OCI-LY1 (cell line): ENCODE results near the gene CLEC9A.

Experiments
- H2AFZ ChIP-seq: fragments of 200-600 bp; sonication (generic), shearing (Covaris generic); 2 replicates; pipeline ENCODE4 v1.6.0; 2014; ENCODE audit warnings: antibody characterized with exemption, mild to moderate bottlenecking, low read length
- H3F3A ChIP-seq: fragments of 200-600 bp; sonication (generic), shearing (Covaris generic); 2 replicates; pipeline ENCODE4 v1.6.0; 2014; ENCODE audit warnings: mild to moderate bottlenecking, antibody characterized with exemption, low read length, moderate library complexity; ENCODE audit not compliant: insufficient read depth
- H3K27ac ChIP-seq: fragments of 200-600 bp; sonication (generic); 2 replicates; pipeline ENCODE4 v1.5.1; 2014; ENCODE audit warnings: low read length, mixed run types, mild to moderate bottlenecking, low read depth; ENCODE audit not compliant: poor library complexity, severe bottlenecking
- H3K27me3 ChIP-seq: fragments of 200-600 bp; sonication (generic); 2 replicates; pipeline ENCODE4 v1.6.0; 2014; ENCODE audit warnings: antibody characterized with exemption, mild to moderate bottlenecking, low read length, moderate library complexity; ENCODE audit not compliant: insufficient read depth
- H3K36me3 ChIP-seq: fragments of 200-600 bp; sonication (generic); 2 replicates; pipeline ENCODE4 v1.6.1; 2014; ENCODE audit warnings: mild to moderate bottlenecking, antibody characterized with exemption, low read length, moderate library complexity, mixed read lengths; ENCODE audit not compliant: insufficient read depth
- H3K4me1 ChIP-seq: fragments of 200-600 bp; sonication (generic); 2 replicates; pipeline ENCODE4 v1.5.1; 2014; ENCODE audit warnings: mild to moderate bottlenecking, low read length, moderate library complexity; ENCODE audit not compliant: insufficient read depth, severe bottlenecking
- H3K4me2 ChIP-seq: fragments of 200-600 bp; sonication (generic), shearing (Covaris generic); 2 replicates; pipeline ENCODE4 v1.6.1; 2014; ENCODE audit warnings: low read length
- H3K4me3 ChIP-seq: fragments of 200-600 bp; sonication (generic); 2 replicates; pipeline ENCODE4 v1.5.1; 2014; ENCODE audit warnings: low read length, low read depth, mild to moderate bottlenecking, mixed read lengths; ENCODE audit not compliant: poor library complexity, severe bottlenecking
- H3K79me2 ChIP-seq: fragments of 200-600 bp; shearing (Covaris generic); 2 replicates; pipeline ENCODE4 v1.6.1; 2016; ENCODE audit warnings: mixed run types, low read length, mixed read lengths; ENCODE audit not compliant: insufficient read depth
- H3K9ac ChIP-seq: fragments of 200-600 bp; sonication (generic), shearing (Covaris generic); 2 replicates; pipeline ENCODE4 v1.6.1; 2014; ENCODE audit warnings: mild to moderate bottlenecking, low read length, mixed read lengths
- H3K9me2 ChIP-seq: fragments of 200-600 bp; sonication (generic), shearing (Covaris generic); 2 replicates; pipeline ENCODE4 v1.6.1; 2014; ENCODE audit warnings: low read depth, mild to moderate bottlenecking, low read length, mixed read lengths
- H3K9me3 ChIP-seq: fragments of 200-600 bp; shearing (Covaris generic); 2 replicates; pipeline ENCODE4 v1.6.1; 2014; ENCODE audit warnings: low read length, mixed read lengths
- H4K20me1 ChIP-seq: fragments of 200-600 bp; sonication (generic), shearing (Covaris generic); 2 replicates; pipeline ENCODE4 v1.6.0; 2016; ENCODE audit warnings: mild to moderate bottlenecking, low read length; ENCODE audit not compliant: insufficient read depth
- EZH2 ChIP-seq: fragments of 200-600 bp; sonication (generic), shearing (Covaris generic); IDR thresholded peaks from 2 replicates; pipeline ENCODE4 v1.8.0; 2017; ENCODE audit warnings: borderline replicate concordance, mixed run types, mild to moderate bottlenecking, antibody characterized with exemption, low read length, moderate library complexity, mixed read lengths
- TF ChIP-seq, protein P1 (sequence below): fragments of 200-600 bp; sonication (generic), shearing (Covaris generic); IDR thresholded peaks from 2 replicates; pipeline ENCODE4 v1.5.1; 2017; ENCODE audit warnings: mild to moderate bottlenecking, antibody characterized with exemption, low read length, moderate library complexity, mixed read lengths

Gene CLEC9A

DNA sequence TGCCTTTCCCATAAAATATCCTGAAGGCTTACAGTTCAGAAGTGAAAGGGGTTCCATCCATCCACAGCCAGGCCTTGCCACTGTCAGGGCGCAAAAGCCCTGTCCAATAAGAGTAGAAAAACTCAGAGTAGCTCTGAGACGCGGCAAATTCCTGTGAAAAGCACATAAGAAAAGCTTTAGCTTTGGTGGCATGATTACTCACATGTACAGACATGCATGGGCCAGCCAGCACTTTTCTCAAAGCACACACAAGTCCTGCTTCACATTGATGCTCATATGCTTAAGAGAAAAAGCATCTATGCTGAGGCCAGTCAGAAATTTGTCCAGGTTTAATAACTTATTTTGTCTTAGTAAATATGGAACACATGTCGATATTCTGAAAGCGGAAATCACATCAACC, 42.8 kb downstream of the CLEC9A start:
- Histone ChIP-seq H3F3A (no peaks in the 10 kb centered on the region), H3K79me2 (no peaks in the 10 kb centered on the region), H3K27me3 (no peaks in the 10 kb centered on the region), H3K9me3 (no peaks in the 10 kb centered on the region), H3K4me3 (no peak overlapping the region), H4K20me1 (no peaks in the 10 kb centered on the region), H3K36me3 (no peaks in the 10 kb centered on the region), H3K9me2 (no peaks in the 10 kb centered on the region), H3K4me2 (no peak overlapping the region), H3K9ac (no peak overlapping the region), H3K4me1 (no peaks in the 10 kb centered on the region), H3K27ac (no peak overlapping the region), H2AFZ (no peak overlapping the region)
- no peak for TF ChIP-seq EZH2

DNA sequence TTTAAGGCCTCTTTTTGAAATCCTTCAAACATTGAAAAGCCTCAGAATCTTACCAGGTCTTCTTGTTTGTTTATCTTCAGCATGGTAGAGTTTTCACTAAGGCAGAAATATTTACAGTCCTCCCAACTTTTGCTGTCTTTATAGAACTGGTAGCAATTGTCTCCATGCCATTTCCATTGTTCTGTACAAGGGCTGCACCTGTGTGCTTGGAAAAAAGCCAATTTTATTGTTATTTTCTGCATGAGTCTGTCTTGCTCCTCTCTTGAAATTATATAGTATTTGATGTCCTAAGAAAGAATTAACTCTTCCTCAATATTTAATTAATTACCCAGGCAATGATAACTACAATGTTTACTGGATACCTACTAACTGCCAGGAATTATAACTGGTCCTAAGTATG, 45.0 kb downstream of the CLEC9A start:
- Histone ChIP-seq H2AFZ (no peak overlapping the region), H3K79me2 (no peaks in the 10 kb centered on the region), H3K4me2 (no peak overlapping the region), H4K20me1 (no peaks in the 10 kb centered on the region), H3K4me3 (no peak overlapping the region), H3K9ac (no peak overlapping the region), H3K27ac (no peak overlapping the region), H3K4me1 (no peaks in the 10 kb centered on the region), H3K9me2 (no peaks in the 10 kb centered on the region), H3K36me3 (no peaks in the 10 kb centered on the region), H3K27me3 (no peaks in the 10 kb centered on the region), H3K9me3 (no peaks in the 10 kb centered on the region), H3F3A (no peaks in the 10 kb centered on the region)
- TF ChIP-seq EZH2 = no peak
- TF ChIP-seq, protein P1, sequence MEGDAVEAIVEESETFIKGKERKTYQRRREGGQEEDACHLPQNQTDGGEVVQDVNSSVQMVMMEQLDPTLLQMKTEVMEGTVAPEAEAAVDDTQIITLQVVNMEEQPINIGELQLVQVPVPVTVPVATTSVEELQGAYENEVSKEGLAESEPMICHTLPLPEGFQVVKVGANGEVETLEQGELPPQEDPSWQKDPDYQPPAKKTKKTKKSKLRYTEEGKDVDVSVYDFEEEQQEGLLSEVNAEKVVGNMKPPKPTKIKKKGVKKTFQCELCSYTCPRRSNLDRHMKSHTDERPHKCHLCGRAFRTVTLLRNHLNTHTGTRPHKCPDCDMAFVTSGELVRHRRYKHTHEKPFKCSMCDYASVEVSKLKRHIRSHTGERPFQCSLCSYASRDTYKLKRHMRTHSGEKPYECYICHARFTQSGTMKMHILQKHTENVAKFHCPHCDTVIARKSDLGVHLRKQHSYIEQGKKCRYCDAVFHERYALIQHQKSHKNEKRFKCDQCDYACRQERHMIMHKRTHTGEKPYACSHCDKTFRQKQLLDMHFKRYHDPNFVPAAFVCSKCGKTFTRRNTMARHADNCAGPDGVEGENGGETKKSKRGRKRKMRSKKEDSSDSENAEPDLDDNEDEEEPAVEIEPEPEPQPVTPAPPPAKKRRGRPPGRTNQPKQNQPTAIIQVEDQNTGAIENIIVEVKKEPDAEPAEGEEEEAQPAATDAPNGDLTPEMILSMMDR = no peak

DNA sequence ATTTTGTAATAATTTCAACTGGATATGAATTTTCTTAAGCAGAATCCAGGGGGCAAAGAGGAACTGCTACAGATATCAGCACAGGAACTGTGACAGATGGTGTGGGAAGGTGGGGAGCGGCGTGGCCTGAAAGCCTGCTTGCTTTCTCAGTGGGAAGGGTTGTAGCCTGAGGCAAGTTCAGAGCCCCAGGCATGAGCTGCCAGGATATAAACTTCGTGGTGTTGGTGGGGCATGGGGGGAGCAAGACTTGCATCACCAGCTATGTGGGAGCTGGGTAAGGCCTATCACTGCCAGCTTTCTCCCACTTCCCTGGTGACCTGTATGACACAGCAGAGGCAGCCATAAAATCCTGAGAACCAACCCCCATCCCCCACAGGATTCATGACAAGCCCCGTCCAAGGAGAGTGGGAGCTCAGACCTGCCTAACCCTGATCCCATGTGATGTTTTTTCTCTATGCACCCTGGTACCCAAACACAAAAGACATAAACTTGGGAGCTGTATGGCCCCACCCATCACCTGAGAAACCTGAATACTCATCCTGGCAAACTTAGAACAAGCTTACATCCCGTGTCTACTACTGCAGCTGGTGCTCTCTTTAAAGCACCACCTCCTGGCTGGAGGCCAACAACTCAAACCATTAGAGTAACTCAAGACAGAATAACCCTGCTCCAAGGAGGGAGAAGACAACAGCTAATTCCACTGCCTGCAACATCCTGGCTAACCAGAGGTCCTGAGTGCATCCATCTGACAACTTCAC, 51.8 kb downstream of the CLEC9A start:
- Histone ChIP-seq H3K36me3 (no peaks in the 10 kb centered on the region), H3K9ac (no peak overlapping the region), H2AFZ (no peak overlapping the region), H3K4me3 (no peak overlapping the region), H3K9me3 (no peaks in the 10 kb centered on the region), H4K20me1 (no peaks in the 10 kb centered on the region), H3K79me2 (no peaks in the 10 kb centered on the region), H3K4me2 (no peak overlapping the region), H3F3A (no peaks in the 10 kb centered on the region), H3K9me2 (no peaks in the 10 kb centered on the region), H3K4me1 (no peaks in the 10 kb centered on the region), H3K27me3 (no peaks in the 10 kb centered on the region), H3K27ac (no peak overlapping the region)
- TF ChIP-seq, protein P1 = no peak
- TF ChIP-seq EZH2 = no peak

DNA sequence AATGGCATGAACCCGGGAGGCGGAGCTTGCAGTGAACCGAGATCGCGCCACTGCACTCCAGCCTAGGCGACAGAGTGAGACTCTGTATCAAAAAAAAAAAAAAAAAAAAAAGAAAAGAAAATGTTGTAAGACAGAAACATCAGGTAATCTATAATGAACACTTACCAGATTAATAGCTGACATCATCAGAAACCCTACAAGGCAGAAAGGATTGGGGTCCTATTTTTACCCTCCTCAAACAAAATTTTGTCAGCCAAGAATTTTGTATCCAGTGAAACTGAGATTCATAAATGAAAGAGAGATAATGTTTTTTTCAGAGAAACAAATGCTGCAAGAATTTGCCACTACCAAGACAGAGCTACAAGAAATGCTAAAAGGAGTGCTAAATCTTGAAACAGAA, 54.3 kb downstream of the CLEC9A start:
- no peak overlapping the region for H3K27ac ChIP-seq
- no peak overlapping the region for H2AFZ ChIP-seq
- no peaks in the 10 kb centered on the region for H4K20me1 ChIP-seq
- no peaks in the 10 kb centered on the region for H3K27me3 ChIP-seq
- H3K79me2 ChIP-seq = no peaks in the 10 kb centered on the region
- H3K9ac ChIP-seq = no peak overlapping the region
- H3K36me3 ChIP-seq = no peaks in the 10 kb centered on the region
- no peaks in the 10 kb centered on the region for H3K9me2 ChIP-seq
- H3K4me3 ChIP-seq = no peak overlapping the region
- H3F3A ChIP-seq = no peaks in the 10 kb centered on the region
- no peak overlapping the region for H3K4me2 ChIP-seq
- H3K4me1 ChIP-seq = no peaks in the 10 kb centered on the region
- no peaks in the 10 kb centered on the region for H3K9me3 ChIP-seq
- TF ChIP-seq EZH2 = no peak
- TF ChIP-seq, protein P1 = no peak
